Measurements from ENCODE around the gene CCDC192. TPM values are rescaled to one million over a fixed set of nuclear protein-coding genes. Genes with fewer than 3 reads are reported as not detected.

The CCDC192 gene
- total RNA-seq, 1 donor from 2014 or later: 0.26 TPM

DNA sequence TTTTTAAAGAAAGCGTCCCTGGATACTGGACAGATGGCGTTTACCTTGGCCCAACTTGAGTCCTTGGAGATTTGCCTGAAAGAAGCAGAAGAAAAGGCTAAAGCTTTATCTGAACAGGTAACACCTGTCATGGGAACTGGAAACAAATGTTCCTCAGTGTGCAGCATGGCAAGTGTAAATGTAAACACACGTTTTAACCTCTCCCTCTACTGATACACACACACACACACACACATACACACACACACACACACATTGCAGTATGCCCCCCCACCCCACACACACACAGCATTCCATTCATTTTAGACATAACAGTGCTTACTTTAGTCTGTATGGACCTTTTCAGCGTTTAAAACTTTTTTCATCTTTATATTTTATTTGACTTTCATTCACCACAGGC, 51.1 kb downstream of the CCDC192 start:
- no peak for DNase-seq (ENCODE audit: low spot score)
- H3K9me3 Mint-ChIP-seq (ENCODE audit: unreplicated experiment): no peaks in the 10 kb centered on the region
- no peak overlapping the region for H3K27ac Mint-ChIP-seq (ENCODE audit: unreplicated experiment)
- H3K4me3 Mint-ChIP-seq (ENCODE audit: unreplicated experiment): no peak overlapping the region
- peaks cover 7% of the 10 kb centered on the region for H3K4me1 Mint-ChIP-seq (ENCODE audit: unreplicated experiment)
- no peak for TF ChIP-seq CTCF (IDR thresholded peaks at IDR 0.05; ENCODE audit: unreplicated experiment)
- H3K36me3 Mint-ChIP-seq (ENCODE audit: low read depth, unreplicated experiment): no peaks in the 10 kb centered on the region
- H3K27me3 Mint-ChIP-seq (ENCODE audit: unreplicated experiment): no peaks in the 10 kb centered on the region

DNA sequence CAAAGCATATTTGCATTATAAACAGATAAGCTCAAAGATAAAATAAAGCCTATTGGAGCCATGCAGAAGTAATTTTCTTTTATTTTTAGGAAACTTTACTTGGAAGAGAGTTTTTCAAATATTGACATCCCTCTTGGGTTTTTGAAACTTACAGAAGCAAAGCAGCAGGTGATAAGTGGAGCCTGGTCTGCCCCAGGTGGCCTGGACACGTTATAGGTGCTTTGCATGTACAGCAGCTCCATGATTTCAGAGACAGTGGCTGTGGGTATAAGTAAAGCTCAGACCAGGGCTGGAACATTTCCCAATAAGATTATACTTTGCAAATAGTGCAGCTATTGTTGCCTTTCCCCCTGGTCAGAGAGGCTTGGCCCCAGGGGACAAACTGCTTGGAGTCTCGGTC, 51.5 kb downstream of the CCDC192 start:
- Mint-ChIP-seq H3K27ac (ENCODE audit: unreplicated experiment) (no peak overlapping the region), H3K9me3 (ENCODE audit: unreplicated experiment) (no peaks in the 10 kb centered on the region), H3K4me3 (ENCODE audit: unreplicated experiment) (no peak overlapping the region), H3K27me3 (ENCODE audit: unreplicated experiment) (no peaks in the 10 kb centered on the region), H3K36me3 (ENCODE audit: low read depth, unreplicated experiment) (no peaks in the 10 kb centered on the region), H3K4me1 (ENCODE audit: unreplicated experiment) (peaks cover 7% of the 10 kb centered on the region)
- no peak for DNase-seq (ENCODE audit: low spot score)
- no peak for TF ChIP-seq CTCF (IDR thresholded peaks at IDR 0.05; ENCODE audit: unreplicated experiment)

DNA sequence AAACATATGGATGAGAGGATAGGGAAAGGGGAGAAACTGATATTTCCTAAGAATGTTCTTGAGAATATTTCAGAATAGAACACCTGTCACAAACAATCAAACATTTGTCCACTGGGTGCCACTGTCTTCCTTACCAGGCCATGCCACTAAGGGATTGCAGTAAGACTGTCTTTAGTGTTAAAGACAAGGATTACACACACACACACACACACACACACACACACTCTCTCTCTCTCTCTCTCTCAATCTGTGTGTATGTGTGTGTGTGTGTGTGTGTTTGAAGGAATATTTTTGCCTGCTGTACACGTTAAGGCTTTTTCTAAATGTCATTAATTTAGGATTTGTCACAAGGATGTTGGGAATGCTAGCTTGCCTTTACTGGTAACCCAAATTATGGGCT, 54.4 kb downstream of the CCDC192 start:
- Mint-ChIP-seq H3K4me3 (ENCODE audit: unreplicated experiment) (no peak overlapping the region), H3K4me1 (ENCODE audit: unreplicated experiment) (peaks cover 22% of the 10 kb centered on the region), H3K27ac (ENCODE audit: unreplicated experiment) (no peak overlapping the region), H3K9me3 (ENCODE audit: unreplicated experiment) (no peaks in the 10 kb centered on the region), H3K36me3 (ENCODE audit: low read depth, unreplicated experiment) (no peaks in the 10 kb centered on the region), H3K27me3 (ENCODE audit: unreplicated experiment) (no peaks in the 10 kb centered on the region)
- DNase-seq (ENCODE audit: low spot score): peak; percentile 43
- TF ChIP-seq CTCF (IDR thresholded peaks at IDR 0.05; ENCODE audit: unreplicated experiment): no peak

GRCh38 chr5:127758766-127759283, 55.6 kb downstream of the CCDC192 start:
- Mint-ChIP-seq H3K27ac (ENCODE audit: unreplicated experiment) (no peak overlapping the region), H3K4me3 (ENCODE audit: unreplicated experiment) (no peak overlapping the region), H3K36me3 (ENCODE audit: low read depth, unreplicated experiment) (no peaks in the 10 kb centered on the region), H3K4me1 (ENCODE audit: unreplicated experiment) (peaks cover 29% of the 10 kb centered on the region), H3K9me3 (ENCODE audit: unreplicated experiment) (no peaks in the 10 kb centered on the region), H3K27me3 (ENCODE audit: unreplicated experiment) (no peaks in the 10 kb centered on the region)
- no peak for TF ChIP-seq CTCF (IDR thresholded peaks at IDR 0.05; ENCODE audit: unreplicated experiment)
- DNase-seq (ENCODE audit: low spot score): no peak

DNA sequence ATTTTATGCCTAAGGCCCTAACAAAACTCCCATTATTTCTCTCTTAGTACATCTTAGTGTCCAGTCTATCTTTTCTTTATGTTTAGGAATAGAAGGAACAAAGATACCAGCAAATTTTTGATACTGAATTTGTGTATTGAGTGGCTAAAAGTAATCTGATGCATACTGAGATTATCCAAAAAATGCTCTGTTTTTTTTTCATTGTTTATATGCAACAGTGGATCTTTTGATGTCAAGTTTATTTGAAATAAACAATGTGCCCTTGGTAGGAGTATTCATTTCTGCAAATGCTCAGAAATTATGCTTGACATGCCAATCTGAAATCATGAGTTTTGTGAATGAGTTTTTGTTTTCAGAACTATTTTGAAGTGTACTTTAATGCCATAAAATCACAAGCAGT, 58.7 kb downstream of the CCDC192 start:
- H3K27me3 Mint-ChIP-seq (ENCODE audit: unreplicated experiment): no peaks in the 10 kb centered on the region
- peaks cover 42% of the 10 kb centered on the region for H3K4me1 Mint-ChIP-seq (ENCODE audit: unreplicated experiment)
- TF ChIP-seq CTCF (IDR thresholded peaks at IDR 0.05; ENCODE audit: unreplicated experiment): no peak
- no peaks in the 10 kb centered on the region for H3K36me3 Mint-ChIP-seq (ENCODE audit: low read depth, unreplicated experiment)
- no peak for DNase-seq (ENCODE audit: low spot score)
- H3K9me3 Mint-ChIP-seq (ENCODE audit: unreplicated experiment): no peaks in the 10 kb centered on the region
- no peak overlapping the region for H3K27ac Mint-ChIP-seq (ENCODE audit: unreplicated experiment)
- H3K4me3 Mint-ChIP-seq (ENCODE audit: unreplicated experiment): no peak overlapping the region
